NCI-H510A treated with DMSO at 0.1 percent for 48 hours (cell line): ENCODE results near the gene UBC.
A peak's percentile ranks its signal among the peaks of the same experiment; 100 is the strongest.
"Not testable (repeated sequence)": the region's sequence is repeated elsewhere in the genome, so short reads cannot be mapped to it uniquely, and the experiment has no call there.

Experiments used
- DNase-seq: peaks from one replicate; lab custom pipeline; 2025; lab: John Stamatoyannopoulos, UW

Gene UBC

DNA sequence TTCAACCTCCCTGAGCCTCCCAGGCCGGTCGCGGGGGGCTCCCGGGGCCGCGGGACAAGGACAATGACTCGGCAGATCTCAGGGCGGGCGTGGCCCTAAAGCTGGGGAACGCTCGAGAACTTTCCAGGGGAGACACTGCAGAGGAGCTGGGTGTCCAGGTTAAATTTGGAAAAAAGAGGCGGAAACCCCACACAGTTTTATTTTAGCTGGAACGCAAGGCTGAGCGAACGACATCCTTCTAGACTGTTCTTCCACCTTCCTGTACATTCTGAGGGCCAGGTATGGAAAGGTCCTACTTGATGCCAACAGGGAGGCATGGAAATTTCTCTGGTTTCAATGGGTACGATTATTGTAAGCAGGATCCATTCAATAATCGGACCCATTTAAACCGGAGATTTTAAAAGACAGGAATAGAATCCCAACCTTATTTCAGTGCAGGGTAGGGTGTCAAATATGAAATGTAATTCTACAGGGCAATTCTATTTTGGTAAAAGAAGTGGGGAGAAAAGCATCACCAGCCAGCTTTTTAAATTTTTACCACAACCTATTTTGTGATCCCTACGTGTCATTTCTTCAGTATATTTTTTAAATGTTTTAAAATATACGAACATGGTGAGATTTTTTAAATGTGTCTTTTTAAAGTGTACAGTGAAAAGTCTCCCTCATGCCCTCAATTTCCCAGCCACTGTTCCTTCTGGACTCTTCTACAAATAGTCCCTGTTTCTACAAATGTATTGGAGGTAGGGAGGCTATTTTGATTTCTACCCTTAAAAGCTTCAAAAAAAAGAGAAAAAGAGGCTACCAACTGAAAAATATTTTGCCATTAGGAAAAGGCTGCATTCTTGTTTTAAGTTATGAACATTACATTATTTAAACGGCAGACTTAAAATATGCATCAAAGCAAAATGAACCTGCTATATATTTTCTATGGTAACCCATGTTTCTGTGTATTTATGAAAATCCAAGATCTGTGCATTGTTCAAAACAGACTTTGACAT lies 1.1 kb upstream of the UBC start:
- DNase-seq = no peak

DNA sequence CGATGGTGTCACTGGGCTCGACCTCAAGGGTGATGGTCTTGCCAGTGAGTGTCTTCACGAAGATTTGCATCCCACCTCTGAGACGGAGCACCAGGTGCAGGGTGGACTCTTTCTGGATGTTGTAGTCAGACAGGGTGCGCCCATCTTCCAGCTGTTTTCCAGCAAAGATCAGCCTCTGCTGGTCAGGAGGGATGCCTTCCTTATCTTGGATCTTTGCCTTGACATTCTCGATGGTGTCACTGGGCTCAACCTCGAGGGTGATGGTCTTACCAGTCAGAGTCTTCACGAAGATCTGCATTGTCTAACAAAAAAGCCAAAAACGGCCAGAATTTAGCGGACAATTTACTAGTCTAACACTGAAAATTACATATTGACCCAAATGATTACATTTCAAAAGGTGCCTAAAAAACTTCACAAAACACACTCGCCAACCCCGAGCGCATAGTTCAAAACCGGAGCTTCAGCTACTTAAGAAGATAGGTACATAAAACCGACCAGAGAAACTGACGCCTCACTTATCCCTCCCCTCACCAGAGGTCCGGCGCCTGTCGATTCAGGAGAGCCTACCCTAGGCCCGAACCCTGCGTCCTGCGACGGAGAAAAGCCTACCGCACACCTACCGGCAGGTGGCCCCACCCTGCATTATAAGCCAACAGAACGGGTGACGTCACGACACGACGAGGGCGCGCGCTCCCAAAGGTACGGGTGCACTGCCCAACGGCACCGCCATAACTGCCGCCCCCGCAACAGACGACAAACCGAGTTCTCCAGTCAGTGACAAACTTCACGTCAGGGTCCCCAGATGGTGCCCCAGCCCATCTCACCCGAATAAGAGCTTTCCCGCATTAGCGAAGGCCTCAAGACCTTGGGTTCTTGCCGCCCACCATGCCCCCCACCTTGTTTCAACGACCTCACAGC lies 717 bp downstream of the UBC start:
- no peak for DNase-seq

DNA sequence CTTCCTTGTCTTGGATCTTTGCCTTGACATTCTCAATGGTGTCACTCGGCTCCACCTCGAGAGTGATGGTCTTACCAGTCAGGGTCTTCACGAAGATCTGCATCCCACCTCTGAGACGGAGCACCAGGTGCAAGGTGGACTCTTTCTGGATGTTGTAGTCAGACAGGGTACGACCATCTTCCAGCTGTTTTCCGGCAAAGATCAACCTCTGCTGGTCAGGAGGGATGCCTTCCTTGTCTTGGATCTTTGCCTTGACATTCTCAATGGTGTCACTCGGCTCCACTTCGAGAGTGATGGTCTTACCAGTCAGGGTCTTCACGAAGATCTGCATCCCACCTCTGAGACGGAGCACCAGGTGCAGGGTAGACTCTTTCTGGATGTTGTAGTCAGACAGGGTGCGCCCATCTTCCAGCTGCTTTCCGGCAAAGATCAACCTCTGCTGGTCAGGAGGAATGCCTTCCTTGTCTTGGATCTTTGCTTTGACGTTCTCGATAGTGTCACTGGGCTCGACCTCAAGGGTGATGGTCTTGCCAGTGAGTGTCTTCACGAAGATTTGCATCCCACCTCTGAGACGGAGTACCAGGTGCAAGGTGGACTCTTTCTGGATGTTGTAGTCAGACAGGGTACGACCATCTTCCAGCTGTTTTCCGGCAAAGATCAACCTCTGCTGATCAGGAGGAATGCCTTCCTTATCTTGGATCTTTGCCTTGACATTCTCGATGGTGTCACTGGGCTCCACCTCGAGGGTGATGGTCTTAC lies 1.7 kb downstream of the UBC start:
- not testable (repeated sequence) for DNase-seq

DNA sequence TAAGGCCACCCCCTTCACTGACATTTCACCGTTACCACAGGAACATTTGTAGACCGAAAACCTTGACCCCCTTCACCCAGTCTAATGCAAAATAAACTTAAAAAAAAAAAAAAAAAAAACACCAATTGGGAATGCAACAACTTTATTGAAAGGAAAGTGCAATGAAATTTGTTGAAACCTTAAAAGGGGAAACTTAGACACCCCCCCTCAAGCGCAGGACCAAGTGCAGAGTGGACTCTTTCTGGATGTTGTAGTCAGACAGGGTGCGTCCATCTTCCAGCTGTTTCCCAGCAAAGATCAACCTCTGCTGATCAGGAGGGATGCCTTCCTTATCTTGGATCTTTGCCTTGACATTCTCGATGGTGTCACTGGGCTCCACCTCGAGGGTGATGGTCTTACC lies 2.9 kb downstream of the UBC start:
- DNase-seq = not testable (repeated sequence)

DNA sequence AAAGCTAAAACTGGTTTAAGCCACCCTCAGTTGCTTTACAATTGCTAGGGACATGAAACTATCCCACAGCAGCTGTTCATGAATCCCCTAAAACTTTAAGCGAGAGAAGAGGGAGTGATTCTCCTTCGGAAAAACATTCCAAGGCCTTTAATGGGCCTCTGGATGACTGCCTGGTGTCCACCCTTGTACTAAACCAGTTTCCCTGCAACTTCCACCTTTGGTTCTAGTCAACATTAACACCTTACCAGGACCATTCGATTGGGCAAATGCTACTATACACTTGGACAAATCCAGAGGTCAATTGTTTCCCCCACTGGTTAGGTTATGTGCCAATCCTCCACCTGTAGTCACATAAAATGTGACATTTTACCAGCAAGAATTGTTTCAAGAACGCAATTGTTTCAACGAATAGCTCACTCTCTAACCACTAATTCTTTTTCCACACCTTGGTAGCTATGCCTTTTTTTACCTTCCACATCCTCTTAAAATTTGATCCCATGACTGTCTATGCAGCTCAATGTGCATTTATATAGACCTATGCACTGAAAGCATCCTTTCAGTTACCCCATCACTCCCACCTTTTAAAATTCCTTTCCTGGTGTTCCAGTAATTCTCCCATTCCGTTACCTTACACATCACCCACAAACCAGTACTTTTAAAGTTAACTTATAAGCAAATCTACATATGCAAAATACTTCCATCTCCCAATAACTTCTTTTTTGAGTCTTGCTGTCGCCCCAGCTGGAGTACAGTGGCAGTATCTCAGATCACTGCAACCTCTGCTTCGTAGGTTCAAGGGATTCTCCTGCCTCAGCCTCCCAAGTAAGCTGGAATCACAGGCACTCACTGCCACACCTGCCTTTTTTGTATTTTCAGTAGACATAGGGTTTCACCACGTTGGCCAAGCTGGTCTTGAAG lies 3.6 kb downstream of the UBC start:
- DNase-seq = no peak

DNA sequence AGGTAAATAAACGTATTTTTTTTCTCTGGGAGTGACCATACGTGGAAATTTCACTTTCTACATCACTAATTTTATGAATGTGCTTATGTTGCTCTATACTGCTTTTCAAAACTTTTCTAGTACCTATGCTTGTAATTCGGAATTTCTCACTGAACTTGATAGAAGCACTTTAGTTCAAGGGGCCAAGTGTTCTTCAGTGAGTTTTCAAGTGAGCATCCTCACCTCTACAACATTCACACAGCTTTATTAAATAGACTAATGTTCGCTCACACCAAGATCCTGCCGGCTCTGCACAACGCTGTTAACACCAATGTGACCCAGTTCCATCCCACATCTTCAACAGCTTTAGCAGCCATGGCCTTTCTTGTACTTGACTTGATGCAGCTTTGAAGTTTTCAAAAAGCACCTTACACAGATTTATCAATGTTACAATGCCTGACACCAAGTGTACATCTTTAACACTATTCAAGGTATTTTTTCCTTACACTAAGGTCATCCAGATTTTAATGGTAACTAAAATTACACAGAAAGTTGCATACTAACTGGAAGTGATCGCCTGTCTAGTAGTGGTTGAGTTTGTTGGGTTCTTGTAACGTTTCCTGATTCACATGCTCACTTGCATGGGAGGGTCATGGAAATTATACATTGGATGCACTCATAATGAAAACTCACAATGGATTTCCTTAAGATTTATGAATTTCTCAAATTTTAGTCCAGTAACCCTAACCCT lies 4.5 kb downstream of the UBC start:
- DNase-seq = no peak

DNA sequence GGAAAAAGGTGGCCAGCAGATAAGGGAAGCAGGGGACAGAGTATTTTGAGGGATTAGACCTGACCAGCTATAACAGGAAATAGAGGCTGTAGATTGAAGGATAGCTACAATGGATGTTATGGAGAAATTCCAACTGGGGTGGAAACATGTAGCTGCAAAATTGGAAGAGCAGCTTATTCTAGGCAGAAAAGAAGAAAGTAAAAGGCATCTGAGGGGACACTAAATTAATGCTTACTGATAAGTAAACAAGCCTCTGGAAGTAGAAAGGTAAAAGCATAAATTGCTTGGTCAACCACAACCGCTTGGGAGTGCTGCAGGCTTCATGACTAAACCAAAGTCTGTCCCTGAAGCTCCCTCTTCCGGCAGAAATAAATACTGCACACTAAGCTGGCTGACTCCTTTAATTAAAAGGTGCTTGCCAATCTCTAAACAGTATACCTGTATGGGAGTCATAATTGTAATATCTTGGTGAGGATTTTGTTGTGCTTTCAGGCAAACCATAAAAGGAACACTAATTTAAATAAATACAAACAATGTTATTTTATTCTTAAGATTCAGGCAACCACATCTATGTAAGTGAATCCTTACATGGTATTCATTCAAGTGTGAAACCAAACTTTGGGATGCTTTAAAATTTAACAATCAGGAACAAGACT lies 7.7 kb downstream of the UBC start:
- DNase-seq = no peak

DNA sequence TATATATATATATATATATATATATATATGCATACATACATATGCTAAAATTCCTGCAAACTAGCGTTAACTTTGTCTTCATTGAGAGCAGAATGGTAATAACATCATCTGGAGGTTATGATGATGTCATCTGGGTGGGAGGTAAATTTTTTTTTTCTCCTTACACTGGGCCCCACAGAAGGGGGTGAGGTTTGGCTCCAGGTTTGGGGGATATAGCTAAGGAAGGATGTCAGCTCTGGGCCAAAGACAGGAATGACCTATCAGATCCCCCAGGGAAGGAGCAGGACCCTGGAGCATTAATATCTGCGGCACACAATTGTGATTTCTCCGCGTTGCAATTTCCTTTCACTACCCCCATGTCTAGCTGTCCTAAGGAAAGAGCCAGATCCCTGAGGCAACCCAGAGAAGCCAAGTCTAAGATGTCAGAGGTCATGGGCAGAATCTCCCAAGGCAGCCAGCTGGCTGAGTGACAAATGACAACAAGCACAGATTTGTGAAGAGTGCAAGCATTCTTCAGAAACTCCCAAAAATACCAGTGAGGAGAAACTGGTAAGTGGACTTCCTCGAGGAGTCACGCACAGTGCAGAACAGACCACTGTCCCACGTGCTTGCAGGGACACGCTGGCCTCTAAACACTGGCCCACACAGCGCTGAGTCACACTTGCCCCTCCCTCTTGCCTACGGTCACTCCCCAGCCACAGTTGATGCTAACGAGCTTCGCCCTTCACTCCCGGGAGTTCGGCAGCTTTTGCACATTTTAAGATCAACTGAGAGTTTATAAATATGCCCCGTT lies 9.9 kb downstream of the UBC start:
- DNase-seq = peak; percentile 37

DNA sequence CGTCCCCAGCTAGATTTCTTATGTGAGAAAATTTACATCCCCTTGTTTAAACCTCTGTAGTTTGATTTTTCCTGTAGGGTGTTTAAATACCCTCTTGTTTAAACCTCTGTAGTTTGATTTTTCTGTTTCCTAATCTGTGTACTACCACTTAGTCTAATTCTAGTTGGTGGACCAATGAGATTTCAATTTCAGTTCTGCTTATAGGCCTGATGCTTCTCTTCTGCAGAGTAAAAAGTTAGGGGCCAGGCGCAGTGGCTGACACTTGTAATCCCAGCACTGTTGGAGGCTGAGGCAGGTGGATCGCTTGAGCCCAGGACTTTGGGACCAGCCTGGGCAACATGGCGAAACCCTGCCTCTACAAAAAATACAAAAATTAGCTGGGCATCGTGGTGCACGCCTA lies 11.5 kb downstream of the UBC start:
- no peak for DNase-seq

DNA sequence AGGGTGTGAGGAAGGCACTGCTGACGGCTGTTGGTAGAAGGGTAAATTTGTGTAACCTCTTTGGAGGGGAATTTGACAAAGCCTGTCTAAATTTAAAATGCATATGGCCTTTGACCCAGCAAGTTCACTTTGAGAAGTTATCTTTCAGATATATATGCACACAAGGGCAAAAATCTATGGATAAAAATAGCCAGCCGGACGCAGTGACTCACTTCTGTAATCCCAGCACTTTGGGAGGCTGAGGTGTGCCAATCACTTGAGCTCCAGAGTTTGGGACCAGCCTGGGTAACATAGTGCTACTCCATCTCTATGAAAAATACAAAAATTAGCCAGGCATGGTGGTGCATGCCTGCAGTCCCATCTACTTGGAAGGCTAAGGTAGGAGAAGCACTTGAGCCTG lies 13.4 kb downstream of the UBC start:
- no peak for DNase-seq

DNA sequence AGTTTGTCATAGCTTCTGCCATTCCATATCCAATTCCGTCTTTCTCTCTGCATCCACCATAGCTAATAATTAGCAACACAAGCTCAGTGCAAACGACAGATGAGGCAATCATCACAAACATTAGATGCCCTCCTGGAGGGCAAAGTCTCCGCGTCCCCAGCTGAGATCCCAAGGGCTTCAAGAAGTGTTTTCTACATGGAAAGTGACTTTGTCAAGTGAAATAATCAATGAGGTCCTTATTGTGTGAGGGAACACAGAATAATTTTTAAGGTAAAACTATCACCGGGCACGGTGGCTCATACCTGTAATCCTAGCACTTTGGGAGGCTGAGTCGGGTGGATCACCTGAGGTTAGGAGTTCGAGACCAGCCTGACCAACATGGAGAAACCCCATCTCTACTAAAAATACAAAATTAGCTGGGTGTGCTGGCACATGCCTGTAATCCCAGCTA lies 14.1 kb downstream of the UBC start:
- DNase-seq = not testable (repeated sequence)

DNA sequence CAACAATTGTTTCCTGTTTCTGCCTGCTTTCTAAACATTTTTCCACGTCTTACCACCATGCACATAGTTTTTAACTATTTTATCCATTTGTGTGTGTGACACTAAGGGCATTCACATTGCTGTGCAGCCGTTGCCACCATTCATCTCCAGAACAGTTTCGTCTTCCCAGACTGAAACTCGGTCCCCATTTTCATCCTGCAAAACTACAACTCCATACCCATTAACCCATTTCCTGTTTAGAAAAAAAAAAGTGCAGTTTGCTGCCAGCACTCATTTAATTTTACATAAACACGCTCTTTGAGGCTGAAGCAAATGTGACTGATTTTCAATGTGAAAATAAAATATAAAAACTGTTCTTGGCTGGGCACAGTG lies 15.5 kb downstream of the UBC start:
- DNase-seq = no peak

DNA sequence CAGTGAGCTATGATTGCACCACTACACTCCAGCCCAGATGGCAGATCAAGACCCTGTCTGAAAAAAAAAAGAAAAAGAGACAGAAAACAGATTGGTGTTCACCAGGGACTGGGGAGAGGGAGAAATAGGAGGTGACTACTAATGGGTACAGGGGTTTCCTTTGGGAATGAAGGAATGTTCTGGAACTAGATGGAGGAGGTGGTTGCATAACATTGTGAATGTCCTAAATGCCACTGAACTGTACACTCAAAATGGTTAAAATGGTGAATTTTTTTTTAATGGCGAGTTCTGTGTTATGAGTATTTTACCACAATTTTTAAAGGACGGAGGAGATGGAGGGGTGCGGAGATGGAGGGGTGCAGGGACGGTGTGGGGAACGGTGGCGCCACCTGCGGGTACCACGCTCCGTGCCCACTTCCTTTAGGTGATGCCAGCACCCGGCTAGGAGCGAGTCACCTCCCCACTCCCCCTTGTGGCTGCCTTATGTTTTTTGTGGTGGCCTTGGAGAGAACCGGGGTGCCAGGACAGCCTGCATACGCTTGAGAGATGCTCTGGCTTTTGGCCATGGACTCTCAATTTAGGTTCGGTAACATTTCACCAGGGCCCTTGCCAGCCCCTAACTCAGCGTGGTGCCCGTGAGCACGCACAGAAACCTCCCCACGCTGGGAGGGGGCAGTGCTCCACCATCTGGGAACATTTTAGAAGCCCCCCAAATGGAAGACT lies 16.1 kb downstream of the UBC start:
- peak; percentile 62 for DNase-seq

DNA sequence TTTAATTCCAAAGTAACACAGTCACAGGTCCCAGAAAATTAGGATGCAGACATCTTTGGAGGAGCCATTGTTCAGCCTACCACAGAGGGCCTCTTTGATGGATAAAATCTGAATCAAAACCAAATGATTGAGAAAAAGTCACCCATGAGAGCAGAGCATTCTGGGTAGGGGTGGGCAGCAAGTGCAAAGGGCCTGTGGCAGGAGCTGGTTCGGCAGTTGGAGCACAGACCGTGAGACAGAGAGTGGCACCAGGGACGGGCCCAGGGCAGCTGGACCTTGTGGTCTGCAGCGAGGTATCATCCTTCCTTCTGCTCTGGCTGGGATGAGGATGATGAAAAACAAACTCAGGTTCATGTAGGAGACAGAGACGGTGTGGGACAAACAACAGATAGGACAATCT lies 18.0 kb downstream of the UBC start:
- no peak for DNase-seq

DNA sequence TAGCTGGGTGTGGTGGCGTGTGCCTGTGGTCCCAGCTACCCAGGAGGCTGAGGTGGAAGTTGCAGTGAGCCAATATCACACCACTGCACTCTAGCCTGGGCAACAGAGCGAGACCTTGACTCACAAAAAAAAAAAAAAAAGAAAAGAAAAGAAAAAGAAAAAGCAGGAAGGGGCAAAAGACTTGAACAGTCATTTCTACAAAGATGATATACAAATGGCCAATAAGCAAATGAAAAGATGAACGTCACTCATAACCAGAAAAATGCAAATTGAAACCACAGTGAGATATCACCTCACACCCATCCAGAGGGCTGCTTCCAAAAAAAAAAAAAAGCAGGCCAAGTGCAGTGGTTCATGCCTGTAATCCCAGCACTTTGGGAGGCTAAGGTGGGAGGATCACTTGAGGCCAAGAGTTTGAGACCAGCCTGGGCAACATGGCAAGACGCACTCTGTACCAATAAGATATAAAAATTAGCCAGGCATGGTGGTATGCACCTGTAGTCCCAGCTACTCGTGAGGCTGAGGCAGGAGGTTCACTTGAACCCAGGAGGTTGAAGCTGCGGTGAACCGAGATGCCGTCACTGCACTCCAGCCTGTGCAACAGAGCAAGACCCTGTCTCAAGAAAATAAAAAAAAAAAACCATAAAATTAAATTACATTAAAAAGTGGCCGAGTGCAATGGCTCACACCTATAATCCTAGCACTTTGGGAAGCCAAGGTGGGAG lies 20.5 kb downstream of the UBC start:
- DNase-seq = no peak

DNA sequence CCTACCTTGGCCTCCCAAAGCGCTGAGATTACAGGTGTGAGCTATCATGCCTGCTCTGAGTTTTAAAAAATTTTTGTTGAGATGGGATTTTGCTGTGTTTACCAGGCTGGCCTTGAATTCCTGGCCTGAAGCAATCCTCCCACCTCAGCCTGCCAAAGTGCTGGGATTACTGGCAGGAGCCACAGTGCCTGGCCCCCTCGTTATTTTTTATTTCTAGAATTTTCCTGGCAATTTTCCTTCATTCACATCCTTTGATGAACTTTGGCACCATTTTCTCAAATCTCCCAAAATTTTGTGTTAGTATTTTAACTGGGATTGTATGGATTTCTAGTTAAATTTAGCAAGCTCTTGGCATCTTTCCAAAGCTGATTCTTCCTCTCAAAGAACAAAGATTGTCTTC lies 26.2 kb downstream of the UBC start:
- no peak for DNase-seq

DNA sequence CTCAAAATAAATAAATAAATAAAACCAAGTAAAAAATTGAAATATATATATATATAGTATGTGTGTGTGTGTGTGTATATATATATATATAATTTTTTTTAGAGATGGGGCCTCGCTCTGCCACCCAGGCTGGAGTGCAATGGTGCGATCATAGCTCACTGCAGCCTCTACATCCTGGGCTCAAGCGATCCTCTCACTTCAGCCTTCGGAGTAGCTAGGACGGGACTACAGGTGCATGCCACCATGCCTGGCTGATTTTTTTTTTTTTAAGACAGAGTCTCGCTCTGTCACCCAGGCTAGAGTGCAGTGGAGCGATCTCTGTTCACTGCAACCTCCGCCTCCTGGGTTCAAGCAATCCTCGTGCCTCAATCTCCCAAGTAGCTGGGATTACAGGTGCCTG lies 26.7 kb downstream of the UBC start:
- DNase-seq = not testable (repeated sequence)
